Stimulated activated CD4-positive, alpha-beta T cell treated with anti-CD3 and anti-CD28 coated beads, TNF-alpha, amount 100 ng/mL, for 4 hours (primary cell): ENCODE results near the gene SORBS2.

Experiments used
- DNase-seq, 3 experiments: peaks; one replicate each; pipeline ENCODE4 v3.0.0-alpha.2; 2020; ENCODE audit warnings: low read depth in 3 of 3

The SORBS2 gene

DNA sequence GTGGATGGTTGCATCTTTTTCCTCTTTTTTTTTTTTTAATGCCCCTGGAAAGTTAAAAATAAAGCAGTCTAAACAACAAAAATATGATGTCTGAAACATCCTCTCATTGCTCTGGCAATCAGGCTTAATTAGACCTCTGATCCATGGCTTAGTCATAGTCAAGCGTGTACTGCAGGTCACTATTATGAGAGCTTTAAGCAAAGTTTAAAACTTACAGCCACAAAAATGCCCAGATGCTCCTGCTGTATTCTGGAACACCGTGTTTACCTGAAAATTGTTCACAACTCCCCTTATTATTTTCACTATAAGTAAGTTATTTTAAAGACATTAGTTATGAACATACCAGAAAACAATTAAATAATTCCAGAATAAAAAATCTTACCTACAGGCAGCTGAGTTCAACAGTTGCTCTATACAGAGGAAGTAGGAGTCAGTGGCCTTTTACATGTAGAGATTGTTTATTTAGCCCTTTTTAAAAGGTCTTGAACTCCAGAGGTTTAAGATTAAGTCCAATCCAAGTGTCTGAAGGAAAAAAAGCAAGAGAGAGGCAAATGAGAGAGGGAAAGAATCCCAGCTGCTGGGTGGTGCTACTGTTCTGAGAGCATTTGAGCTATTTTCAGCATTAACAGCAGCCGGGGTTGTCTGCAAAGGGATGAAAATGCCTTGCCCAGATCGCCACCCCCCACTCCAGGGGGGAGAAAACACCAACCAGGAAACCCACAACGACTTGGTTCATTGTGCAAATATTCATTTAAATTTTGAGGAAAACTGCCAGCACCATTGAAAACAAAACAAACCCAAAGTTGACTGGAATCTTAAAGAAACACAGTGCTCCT lies 36.9 kb downstream of the SORBS2 start:
- DNase-seq: no peak

DNA sequence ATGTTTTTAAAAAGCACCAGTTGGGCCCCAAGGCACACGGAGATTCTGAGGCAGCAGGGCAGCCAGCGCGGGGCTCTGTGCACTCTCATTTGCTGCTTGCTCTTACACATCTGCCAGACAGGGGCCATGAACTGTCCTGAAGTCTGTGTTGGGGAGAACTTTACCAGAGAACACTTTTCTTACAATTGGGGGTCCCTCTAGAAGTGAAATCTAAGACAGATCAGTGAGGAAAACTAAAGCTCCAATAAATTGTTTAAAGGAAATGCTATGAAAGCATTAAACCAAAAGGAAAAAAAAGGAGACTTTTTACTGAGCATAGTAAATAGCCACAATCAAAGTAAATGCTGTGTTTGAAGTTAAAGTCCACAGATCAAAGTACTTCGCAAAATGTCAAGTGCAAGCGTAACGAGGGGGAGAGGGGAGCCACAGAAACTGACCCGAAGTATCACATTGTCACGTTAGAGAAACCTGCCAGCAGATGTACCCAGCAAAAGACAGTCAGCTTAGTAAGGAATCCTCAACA lies 37.8 kb downstream of the SORBS2 start:
- no peak for DNase-seq

DNA sequence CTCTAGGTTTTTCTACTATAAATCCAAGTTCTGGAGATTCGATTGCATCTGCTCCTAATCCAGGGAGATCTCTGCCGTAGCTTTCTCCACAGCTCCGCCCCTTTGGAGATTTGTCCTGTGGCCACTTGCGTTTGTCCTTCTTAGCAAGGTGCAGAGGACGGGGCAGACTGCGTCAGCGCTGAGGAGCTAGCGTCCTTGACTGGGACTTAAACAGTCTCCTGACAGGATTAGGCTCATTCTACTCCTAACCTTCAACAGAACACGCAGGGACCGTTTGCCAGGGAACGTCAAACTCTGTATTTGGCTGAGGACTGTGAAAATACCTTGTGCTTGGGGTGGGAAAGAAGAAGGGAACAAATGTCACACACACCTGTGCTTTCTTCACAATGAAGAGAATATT lies 38.6 kb downstream of the SORBS2 start:
- no peak for DNase-seq

DNA sequence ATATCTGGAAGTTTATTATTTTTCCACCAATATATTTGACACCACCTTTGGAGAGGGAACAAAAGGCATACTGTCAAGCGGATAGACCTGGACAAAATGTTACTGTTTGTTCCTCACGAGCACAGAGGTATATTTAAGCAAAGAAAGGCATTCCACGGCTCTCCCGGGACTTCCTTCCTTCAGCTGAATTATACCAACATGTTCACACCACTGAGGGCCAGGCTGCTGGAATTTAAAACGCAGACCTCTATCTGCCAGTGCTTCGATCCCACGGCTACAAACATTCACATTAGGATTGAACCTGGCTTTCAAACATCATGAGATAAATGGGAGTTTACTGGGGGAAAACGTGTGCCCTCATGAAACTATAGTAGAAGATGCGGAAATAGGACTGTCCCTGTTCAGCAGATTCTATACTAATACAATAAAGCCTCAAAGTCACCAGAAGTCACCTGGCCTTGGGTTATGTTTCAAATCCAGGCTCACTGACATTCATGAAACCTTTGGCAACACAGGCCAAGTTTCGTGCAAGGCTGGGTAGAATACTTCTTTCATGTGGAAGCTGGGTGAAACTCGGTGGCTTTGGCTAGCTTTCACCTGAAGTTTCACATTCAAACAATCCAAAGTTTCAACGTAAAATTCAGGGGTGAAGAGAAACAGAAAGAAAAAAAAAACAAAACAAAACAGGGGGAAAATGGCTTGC lies 39.5 kb downstream of the SORBS2 start:
- no peak for DNase-seq

DNA sequence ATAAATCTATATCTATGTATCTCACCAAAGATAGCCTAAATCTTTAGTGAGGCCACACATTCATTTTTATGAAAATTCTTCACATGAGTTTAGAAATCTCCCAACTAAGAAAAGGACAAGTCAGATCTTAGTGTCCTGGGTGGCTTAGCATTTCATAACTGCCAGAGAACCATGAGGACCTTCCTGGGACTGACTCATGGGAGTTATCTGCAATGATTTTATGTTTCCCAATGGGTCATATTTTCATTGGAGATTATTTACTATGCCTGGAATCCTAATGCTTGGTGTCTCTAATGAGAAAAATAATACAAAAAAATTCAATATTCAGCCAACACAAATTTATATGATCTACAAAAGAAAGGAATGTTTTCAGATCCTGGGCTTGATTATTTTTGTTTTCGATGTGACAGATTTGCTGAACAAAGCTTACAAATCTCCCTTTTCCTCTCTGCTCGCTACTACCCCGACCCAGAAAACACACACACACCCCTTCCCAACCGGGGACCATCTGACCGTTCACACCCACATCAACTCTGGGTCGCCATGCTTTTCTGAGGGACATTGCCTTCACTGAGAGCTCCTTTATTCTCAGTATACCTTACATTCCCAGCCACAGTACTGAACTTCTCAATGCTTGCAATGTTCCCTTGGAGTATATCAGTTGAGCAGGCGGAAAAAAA lies 40.1 kb downstream of the SORBS2 start:
- DNase-seq: no peak

DNA sequence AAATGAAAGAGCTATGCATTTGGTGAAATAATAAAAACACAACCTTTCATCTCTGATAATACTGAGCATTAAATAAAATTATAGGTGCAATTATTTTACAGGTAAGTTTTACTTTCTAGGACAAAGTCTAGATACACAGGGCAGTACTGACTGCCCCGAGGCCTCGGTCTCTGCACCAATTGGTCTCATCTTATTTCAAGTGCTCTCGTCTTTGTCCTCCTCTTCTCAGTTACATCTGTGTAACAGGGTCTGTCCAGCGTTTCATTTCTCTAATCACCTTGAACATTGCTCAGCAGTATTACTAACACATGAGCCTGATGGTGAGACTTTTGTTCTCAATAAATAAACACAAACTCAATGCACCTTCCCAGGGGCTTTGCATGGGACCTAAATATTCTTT lies 44.5 kb downstream of the SORBS2 start:
- no peak for DNase-seq

DNA sequence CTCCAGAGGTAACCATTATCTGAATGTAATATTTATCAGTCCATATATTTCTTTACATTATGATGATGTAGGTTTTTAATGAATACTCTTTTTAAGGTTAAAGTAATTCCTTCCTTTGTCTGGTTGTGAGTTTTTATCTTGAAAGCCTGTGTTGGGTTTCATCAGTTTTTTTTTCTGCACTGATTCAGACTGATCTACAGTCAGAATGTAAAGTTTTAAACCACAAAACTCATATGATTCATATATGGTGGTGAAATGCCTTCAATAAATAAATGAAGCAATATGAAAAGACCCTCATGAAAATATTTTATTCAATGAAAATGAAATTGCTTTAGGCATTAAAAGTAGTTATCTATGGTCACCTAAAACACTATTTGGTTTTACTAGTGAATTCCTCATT lies 47.1 kb downstream of the SORBS2 start:
- no peak for DNase-seq

DNA sequence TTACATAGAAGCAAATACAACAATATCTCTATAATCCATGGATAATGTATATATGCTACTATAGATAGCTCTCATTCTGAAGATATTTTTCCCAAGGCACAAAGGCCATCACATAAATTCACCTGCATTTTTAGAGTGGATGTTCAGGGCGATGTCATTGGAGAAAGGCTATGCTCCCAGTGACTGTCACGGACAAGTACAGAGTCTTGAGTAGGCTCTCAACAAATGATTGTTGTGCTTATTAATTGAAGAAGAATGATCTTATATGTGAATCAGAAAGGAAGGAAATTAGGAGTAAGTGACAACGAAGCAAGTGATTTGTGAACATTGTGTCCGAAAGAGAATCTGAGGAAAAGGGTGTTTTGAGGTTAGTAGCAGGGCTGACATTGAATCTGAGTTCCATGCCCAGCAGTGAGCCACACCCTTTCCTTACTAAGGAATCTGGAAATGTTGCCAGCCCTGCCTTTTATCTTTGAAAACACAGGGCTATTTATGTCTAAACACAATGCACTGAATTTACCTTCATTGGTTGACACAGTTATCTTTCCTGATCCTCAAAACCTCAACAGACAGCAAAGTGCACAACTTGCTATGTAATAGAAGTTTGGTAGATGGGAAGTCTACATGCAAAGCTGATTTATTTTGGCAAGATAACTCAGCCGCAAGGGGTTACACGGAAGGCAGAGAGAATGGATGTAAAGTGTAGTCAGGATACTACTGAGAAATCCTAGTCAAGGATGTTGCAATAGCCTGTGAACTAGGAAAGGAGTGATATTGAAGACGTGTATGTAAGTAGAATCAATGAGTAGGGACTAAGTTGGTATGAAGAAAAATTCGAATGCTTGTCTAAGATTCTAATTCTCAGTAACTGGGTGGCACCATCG lies 50.4 kb downstream of the SORBS2 start:
- no peak for DNase-seq

DNA sequence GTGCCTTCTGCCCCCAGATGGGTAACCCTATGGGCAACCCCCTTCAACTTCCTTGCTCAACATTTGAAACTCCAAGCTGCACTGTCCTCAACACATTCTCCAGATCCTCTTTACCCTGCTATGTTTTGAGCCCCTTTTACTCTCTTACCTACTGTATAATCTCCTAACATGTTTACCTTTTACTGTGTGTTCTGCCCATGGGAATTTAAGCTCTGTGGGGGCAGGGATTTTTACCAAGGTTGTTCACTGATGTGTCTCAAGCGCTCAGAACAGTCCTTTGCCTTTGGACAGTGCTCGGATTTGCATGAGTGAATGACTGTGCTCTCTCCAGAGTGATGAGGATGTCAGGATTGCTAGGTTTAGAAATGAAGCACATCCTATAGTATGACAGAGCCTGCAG lies 53.2 kb downstream of the SORBS2 start:
- DNase-seq: no peak

DNA sequence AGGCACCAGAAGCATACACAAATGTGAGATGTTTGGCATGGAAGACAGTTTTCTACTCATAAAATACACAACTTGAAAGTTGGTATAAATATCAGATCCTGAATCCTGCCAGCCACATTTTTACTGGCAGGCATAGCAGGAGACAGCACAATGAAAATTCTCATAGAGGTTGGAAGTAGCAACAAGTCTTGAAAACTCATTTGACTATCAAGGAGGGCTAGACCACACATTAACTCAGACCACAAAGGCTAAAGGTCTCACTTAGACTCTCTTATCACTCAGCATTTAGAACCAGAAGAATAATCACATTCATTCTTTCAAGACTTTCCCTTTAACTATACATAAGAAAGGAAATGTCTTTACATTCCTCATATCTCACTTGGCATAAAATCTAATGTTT lies 56.5 kb downstream of the SORBS2 start:
- DNase-seq: no peak

DNA sequence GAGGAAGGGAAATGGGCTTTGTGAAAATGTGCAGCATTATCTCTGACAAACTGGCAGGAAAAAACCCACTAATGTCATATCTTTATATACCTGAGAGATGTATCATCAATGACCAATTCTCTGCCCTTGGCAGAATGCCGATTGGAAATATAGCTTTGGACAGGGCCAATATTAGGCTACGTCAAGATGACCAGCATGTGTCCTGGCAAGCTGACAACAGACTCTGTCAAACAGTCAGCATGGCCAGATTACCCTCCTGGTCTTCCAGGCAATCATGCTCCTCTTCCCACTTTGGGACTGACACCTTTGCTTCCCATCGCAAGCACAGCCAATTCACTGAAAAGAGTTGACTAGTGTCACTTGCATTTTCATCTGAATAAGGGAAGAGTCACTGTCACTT lies 57.0 kb downstream of the SORBS2 start:
- no peak for DNase-seq

DNA sequence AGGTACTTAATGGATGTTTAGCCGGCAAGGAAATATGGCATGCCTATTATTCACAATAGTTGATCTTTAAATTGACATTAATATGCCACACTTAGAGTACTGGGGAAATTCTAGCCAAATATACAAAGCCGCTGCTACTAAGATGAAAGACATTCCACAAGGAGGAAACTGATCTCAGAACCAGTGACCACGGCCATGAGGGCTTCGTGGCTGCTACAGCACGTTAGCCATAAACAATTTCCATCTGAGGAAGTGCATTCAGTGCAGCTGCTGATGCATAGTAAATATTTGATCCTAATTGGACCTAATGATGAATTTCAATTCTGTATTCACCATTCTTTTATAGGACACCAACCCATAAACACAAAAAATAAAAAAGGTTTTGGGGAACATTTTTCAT lies 59.1 kb downstream of the SORBS2 start:
- DNase-seq: no peak

DNA sequence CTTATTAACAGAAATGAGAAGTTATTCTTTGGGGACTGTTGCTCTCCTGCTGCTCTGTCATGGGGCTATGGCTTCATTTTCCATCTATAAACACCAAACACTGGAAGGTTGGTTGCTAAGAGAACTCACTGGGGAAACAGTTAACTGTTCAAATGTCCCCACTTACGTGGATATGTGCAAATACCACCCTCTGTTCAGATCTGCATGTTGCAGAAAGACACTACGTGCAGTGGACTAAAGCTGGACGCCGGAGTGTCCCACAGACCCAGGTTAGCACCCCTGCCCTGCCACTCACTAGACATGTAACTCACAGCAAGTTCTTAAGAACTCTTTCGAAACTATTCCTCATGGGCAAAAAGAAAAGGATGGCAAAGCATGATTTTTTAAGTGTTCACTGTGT lies 62.1 kb downstream of the SORBS2 start:
- DNase-seq: no peak

DNA sequence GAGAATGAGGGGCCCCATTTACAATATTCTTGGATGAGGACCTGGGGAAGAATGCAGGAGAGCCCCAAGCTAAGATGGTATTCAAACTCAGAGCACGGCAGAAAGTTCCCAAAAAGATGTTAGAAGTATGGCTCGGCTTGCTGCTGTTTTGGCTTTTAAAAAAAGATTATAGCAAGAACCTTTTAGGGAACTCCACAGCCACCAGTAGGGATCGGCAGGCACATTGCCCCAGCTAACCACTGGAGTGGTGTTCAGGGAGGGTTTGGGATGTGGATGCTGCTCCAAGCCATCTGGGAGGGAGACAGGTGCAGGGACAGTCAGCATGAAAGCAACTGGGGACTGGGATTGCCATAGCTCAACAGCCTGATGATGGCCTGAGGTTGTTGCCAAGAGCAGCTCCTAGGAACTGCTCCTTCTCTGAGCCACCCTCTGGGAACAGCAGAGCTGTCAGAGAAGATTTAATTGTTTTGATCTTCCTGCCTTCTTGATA lies 63.0 kb downstream of the SORBS2 start:
- DNase-seq: no peak

DNA sequence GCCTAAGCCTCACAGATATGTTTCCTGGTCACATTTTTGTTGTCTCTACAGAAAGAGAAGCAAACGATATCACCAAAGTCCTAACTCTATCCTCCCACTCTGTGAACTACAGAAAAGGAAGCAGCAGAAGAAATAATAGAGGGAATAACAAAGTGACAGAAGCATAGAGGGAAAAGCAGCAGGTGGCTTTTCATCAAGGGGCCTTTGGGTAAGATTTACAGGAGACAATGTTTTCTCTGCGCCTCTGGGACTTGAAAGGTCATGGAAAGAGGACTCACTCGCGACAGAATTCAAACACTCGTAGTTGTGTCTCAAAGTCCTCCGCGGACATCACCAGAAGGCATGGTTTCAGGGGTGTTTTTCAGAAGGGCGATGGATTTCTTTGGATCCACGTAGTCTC lies 66.1 kb downstream of the SORBS2 start:
- DNase-seq: no peak

DNA sequence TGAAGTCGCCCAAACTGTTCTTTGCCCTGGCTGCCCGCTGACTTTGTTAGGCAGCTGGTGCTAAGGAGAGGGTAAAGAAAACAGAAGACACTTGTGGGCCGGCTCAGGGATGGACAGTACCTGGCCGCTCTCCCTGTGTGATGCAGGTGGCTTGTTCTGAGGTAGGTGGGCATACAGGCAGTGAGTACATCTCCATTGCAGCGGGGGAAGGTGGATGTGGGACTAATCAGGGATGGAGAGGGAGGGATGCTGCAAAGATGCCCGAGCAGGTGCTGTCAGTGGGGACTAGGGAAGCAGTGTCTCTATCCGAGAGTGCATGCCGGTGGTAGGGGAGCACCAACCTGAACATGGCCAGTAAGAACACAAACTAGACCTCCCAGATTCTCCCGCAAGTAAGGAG lies 67.0 kb downstream of the SORBS2 start:
- DNase-seq: no peak

DNA sequence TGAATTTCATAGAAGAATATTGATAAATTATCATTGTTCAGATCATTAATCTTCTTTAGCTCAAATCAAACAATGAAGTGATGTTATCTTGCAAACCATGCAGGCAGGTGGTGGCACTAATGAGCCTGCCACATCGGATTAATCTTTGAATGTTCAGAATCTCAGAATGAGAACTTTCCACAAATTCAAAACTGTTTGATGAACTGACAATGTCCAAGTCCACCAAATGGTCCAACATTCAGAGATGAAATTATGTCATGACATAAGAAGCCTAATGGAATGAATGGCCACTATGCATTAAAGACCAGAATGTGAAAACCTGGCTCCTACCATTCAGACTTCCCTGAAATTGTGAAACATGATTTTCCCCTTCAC lies 67.5 kb downstream of the SORBS2 start:
- no peak for DNase-seq

DNA sequence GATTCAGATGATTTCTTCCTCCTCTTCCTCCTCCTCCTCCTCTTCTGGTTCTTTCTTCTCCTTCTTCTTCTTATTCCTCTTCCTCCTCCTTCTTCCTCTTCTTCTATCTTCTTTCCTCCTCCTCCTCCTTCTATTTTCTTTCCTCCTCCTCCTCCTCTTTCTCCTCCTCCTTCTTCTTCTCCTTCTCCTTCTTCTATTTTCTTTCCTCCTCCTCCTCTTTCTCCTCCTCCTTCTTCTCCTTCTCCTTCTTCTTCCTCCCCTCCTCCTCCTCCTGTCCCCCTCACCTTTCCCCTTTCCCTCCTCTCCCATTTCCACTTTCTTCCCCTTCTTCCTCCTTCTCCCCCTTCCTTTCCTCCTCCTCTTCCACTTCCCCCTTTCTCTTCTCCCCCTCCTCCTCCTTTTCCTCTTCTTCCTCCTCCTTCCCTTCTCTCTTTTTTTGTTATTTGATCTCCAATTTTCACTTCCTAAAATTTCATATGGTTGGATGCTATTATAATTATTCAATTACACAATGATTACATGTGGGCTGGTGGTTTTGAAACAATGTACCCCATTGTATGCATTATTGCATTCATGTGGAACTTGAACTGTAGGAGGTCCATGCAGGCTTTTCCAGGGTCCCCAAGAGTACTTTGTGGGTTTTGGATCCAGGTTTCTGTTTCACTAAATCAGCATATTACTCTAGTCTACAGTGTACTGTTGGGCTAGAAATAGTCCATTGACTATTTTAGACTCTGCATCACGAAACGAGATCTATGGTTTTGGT lies 68.1 kb downstream of the SORBS2 start:
- no peak for DNase-seq

DNA sequence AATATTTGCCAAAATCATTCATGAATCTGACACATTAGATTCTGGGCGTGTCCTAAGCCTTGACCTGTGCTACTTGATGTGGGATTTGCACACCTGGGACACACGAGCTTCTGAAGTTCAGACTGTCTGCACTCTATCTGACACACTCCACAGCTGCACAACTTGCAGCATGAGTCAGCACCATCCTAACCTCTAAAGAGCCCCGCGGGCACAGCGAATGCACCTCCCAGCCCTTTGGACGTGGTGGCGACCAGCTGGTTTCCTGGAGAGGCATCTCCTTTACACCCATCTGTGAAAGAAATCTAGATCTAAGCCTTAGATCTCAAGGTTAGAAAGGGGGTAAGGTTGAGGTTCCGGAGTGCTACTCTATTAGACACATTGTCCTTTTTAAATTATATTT lies 69.2 kb downstream of the SORBS2 start:
- no peak for DNase-seq

DNA sequence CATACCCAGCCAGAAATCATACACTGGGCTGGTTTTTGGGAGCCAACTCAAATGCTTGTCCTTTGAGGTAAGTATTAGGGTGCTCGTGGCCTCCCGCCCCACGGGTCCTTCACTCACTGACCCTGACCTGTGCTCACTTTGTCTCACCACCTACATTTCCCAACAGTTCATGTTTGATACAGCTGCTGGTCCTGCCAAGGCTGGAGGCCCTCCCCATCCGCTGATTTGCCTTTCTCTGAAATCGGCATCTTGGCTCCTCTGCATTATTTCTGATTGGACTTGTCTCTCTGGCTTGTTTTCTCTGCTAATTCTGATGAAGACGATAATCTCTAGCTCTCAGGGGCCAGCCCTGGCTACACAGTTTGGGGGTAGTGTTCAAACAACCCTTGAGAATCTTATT lies 70.2 kb downstream of the SORBS2 start:
- DNase-seq: no peak

DNA sequence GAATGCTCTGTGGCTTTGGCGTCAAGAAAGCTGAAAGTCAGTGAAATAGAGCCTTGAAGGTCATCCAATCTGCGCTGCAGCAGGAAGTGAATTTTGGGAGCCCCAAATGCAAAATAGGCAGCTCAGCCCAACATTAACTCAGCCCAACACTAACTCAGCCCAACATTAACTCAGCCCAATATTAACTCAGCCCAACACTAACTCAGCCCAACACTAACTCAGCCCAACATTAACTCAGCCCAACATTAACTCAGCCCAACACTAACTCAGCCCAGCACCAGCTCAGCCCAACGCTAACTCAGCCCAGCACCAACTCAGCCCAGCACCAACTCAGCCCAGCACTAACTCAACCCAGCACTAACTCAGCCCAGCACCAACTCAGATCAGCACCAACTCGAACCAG lies 71.5 kb downstream of the SORBS2 start:
- DNase-seq: no peak
